Anterior cingulate cortex (tissue), 58 donors: ENCODE data around the gene PHPT1.
"Not testable (repeated sequence)": the region's sequence is repeated elsewhere in the genome, so short reads cannot be mapped to it uniquely, and the experiment has no call there.

Experiments
- DNase-seq, 58 donors: peaks; one replicate each; lab custom pipeline; 2025; lab: John Stamatoyannopoulos, UW

The PHPT1 gene

DNA sequence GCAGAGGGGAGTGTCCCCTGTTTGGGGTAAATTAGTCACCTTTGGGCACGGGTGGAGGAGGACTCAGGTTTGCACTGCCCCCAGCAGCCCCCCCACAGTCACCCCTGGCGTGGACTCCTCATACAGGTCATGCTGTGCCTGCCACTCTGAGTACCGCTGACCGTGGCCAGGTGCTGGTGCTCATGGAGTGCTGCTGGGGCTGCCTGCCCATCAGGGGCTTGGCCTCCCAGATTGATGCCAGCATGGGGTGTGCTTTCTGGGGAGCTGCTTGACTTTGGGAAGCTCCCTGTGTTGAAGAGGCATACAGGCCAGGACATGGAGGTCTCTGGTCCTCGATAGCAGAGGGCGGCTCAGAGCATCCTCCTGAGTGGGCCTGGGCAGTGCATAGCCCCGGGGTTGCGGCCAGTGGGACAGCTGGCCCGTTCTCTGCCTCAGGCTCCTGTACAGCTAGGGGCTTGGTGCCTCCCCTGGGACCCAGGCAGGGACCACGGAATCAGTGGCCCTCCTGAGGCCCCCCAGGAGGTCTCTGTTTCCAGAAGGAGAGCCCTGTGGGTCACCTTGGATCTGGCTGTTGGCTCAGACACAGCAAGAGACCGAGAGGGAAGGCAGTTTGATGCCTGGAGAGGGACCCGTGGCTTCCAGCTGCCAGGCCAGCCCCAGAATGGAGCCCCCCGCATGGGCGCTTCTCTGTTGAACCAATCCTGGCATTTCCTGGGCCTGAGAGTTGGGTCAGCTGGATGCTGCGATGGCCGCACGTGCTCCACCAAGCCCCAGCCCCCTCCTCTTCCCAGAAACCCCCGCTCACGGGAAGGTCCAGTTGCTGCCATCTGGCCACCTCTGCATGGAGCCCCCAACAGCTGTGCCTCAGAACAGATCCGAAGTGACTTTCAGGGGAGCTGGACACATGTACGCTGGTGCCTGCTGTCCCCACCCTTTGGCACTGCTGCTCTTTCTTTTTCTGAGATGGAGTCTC, 13.0 kb upstream of the PHPT1 start:
- no peak for DNase-seq

DNA sequence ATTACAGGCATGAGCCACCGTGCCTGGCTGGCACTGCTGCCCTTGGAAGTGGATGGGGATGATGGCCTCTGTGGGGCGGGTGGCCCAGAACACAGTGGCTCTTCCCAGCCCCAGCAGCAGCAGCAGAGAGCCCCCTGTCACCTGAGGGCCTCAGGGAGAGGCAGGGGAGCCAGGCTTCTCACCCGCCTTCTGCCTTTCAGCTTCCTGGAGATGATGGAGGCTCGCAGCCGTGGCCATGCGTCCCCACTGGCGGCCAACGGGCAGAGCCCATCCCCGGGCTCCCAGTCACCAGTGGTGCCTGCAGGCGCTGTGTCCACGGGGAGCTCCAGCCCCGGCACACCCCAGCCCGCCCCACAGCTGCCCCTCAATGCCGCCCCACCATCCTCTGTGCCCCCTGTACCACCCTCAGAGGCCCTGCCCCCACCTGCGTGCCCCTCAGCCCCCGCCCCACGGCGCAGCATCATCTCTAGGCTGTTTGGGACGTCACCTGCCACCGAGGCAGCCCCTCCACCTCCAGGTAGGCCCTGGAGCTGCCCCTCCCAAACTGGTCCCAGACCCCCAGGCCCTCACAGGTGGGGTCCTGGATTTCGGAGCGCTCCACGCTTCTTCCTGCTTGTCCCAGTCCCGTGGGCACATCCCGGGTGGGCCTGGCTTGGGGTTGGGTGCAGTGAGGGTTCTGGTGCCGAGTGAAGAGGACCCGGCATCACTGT, 11.9 kb upstream of the PHPT1 start:
- DNase-seq: no peak

DNA sequence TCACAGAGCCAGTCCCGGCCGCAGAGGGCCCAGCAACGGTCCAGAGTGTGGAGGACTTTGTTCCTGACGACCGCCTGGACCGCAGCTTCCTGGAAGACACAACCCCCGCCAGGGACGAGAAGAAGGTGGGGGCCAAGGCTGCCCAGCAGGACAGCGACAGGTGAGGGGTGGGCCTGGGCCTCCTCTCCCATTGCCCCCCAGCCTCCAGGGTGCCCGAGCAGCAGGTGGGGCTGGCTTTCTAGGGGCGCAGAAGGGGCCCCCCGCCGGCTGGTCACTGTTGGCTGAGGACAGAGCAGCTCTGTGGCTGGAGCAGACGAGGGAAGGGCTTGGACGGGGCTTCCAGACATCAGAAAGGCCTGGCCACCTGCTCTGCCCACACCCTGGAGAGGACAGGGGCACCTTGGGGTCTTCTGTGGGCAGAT, 11.3 kb upstream of the PHPT1 start:
- DNase-seq: not testable (repeated sequence)

DNA sequence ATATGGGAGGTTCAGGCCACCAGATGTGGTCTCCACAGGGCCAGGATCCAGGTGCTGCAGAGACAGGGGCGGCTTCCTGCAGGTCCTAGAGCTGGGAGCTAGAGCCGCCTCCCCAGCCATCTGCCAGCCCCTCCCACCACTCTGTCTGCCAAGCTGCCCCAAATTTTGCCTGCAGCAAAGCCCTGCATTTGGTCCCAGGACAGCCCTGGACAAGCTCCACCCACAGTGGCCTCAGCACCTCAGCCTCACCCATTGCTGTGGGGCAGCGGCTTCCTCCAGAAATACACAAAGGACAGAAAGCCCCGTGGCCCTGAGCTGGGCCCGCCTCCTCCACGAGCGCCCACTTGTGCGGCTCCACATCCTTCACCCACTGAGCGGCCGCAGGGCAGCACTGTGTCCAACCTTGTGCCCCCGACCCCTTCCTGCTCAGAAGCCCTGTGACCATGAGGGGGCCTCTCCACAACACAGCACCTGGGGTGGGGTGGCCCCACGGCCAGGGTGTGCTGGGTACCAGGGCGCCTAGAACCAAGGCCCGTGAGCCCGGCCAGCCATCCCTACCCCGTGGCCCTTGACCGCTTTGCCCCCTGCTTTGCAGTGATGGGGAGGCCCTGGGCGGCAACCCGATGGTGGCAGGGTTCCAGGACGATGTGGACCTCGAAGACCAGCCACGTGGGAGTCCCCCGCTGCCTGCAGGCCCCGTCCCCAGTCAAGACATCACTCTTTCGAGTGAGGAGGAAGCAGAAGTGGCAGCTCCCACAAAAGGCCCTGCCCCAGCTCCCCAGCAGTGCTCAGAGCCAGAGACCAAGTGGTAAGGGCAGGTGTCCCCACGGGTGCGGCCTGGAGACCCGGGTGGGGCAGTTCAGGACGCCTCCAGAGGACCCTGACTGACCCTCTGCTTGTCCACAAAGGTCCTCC, 10.6 kb upstream of the PHPT1 start:
- no peak for DNase-seq

DNA sequence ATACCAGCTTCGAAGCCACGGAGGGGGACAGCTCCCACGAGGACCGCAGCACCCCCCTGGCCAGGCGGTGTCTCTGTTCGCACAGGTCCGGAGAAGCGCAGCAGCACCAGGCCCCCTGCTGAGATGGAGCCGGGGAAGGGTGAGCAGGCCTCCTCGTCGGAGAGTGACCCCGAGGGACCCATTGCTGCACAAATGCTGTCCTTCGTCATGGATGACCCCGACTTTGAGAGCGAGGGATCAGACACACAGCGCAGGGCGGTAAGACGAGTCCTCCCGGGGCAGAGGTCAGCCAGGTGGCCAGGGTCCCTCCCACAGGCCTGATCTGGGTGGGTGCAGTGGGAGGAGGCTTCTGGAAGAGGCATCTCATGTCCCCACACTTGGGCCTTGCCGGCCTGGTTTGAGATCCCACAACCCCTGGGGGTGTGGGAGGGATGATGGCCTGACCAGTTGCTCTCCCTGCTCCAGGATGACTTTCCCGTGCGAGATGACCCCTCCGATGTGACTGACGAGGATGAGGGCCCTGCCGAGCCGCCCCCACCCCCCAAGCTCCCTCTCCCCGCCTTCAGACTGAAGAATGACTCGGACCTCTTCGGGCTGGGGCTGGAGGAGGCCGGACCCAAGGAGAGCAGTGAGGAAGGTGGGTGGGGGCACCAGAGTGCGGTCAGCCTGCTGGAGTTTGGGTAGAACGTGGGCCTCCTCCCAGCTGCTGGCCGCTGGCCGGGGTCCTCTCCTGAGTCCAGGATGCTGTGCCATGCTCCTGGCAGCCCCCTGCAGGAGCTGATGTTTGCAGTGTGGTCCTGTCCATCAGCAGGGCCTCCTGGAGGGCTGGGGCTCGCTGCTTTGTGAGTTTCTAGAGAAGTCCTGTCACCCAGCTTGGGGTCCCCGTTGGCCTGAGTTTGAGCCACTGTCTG, 9.7 kb upstream of the PHPT1 start:
- no peak for DNase-seq

DNA sequence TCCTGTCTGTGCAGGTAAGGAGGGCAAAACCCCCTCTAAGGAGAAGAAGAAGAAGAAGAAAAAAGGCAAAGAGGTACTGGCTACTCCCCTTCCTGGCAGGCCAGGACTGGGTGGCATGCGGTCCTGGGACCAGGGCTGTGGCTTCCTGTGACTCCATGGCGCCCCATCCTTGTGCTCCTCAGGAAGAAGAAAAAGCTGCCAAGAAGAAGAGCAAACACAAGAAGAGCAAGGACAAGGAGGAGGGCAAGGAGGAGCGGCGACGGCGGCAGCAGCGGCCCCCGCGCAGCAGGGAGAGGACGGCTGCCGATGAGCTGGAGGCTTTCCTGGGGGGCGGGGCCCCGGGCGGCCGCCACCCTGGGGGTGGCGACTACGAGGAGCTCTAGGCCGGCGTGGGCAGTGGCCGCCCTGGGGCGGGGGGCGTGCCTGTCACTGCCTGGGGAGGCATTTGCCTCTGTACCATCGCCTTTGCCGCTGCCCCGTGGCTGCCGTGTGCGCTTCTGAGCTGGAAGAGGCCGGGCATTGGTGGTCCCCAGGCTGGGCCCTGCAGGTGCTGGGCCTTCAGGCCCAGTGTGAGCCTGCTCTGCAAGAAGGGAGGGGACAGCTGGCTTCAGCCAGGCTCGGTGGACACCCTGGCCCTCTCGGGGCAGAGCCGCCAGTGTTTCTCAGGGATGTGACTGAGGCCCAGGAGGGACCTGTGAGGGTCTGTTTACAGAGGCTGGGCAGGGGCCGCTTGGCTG, 8.9 kb upstream of the PHPT1 start:
- peak in 1 of 58 donors; percentile 13 for DNase-seq

DNA sequence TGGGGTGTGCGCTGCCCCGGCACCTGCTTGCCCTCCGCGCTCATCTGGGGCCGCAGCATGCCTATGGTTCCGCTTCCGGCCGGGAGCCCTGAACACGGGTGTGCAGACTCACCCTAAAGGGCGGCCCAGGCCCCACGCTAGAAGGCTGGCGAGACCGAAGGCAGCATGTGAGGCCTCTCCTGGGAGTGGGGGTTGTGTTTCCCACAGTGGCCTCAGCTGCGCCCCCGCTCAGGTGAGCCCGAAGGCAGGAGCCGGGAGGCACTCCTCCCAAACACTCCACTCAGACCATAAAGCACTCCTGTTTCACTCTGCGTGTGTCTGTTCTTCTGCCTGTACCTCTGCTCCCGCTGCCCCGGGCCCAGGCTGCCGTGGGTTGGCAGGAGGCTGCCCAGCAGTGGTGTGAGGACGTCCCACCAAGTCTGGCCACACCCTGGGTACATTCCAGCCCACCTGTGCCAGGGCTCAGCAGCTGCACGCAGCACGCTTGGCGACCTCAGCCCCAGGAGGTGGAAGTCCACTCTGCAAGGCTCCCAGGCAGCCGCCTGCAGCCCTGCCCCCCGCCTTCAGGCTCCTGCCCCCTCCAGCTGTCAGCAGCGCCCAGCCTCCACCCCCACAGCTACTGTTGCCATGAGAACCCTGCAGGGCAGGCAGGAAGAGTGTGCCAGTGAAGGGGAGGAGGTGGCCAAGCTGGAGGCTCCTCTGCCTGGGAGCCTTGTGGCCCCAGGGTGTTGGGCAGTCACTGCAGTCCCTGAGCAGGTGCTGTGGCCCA, 8.1 kb upstream of the PHPT1 start:
- peak in 56 of 58 donors; percentile 13 to 92 (median 76) for DNase-seq

DNA sequence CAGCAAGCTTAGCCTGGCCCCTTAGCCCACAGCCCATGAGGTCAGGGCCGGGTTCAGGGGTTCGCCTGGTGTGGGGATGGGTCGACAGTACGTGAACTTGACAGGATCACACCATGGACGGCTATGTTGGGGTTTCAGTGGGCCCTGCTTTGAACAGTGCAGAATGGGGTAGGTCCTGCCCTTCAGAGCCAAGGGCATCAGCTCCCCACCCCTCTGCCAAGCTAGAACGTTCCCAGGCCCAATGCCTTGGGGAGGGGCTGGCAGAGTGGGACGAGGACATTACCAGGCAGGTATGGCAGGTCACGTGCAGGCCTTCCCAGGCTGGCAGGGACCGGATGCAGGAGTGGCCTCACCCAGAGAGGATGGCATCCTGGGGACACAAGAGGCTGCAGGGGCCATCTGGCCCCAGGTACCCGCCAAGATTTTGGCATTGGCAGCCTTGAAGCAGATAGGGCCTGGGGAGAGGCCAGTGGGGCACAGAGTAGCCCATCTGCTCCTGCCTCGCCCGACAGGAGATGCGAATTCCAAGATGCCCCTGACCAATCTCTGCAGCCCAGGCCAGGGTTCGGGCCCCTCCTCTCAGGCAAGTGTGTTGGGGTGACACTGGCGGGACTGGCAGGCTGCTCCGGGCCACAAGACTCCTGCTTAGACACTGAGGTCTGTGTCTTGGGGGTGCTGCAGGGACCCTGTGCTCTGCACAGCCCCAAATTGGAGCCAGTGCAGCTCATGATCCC, 7.4 kb upstream of the PHPT1 start:
- DNase-seq: peak in 2 of 58 donors; percentile 62 to 69

DNA sequence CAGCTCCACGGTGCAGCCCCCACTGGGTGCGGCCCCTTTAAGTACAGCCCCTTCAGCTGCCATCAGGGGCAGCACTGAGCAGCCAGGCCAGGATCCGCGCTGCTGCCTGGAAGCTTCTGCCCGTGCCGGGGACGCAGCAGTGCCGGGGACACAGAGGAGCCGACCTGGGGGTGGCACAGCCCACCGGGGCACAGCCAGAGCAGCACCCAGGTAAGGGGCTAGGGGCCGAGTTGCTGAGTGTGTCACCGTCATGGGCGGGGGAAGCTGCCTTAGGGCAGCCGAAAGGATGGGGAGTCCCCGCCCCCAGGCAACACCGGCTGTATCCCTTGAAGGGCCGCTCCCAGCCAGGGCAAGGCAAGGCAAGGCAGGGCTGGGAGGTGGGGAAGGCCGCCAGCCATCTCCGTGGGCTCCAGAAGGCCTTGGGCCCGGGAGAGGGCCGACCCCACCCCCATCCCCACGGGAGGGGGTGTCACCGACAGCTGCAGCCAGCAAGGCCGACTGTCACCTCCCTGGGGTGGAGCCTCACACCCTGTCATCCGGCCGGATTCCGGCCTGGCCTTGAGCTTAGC, 6.7 kb upstream of the PHPT1 start, which contains the start of gene AJM1:
Gene AJM1, plus strand, starts transcription at position 99 of the 569 bp plus-strand sequence. CDS start 1,937 bp downstream, outside the sequence.
- peak; percentile 31 to 90 (median 72) for DNase-seq

DNA sequence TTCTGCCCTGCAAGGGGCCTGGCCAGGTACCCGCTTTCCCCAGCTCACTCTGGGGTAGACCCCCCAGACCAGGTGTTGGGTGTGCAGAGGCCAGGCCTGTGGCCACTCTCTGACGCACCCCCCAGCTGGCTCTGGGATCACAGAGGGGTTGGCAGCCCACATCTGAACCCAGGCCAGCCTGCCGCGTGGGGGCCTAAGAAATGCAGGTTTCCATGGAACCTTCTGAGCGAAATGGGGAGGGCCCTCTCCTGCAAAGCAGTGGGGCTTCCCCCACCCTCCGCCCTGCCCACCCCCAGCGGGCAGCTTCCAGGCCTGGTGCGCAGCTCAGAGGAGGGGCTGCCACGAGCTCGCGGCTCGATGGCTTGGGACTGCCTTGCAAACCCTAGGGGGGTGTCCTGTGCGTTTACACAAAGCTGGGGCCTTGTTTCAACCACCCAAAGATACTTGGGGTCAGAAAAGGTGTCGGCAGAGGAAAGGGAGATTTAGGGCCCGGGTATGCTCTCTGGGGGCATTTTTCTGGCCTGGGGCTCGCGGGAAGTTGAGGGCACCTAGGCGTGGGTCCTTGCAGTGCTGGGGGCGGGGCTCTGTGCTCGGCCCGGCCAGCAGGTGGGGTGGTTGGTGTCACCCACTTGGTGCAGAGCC, 5.9 kb upstream of the PHPT1 start:
- peak in 32 of 58 donors; percentile 18 to 62 (median 40) for DNase-seq

DNA sequence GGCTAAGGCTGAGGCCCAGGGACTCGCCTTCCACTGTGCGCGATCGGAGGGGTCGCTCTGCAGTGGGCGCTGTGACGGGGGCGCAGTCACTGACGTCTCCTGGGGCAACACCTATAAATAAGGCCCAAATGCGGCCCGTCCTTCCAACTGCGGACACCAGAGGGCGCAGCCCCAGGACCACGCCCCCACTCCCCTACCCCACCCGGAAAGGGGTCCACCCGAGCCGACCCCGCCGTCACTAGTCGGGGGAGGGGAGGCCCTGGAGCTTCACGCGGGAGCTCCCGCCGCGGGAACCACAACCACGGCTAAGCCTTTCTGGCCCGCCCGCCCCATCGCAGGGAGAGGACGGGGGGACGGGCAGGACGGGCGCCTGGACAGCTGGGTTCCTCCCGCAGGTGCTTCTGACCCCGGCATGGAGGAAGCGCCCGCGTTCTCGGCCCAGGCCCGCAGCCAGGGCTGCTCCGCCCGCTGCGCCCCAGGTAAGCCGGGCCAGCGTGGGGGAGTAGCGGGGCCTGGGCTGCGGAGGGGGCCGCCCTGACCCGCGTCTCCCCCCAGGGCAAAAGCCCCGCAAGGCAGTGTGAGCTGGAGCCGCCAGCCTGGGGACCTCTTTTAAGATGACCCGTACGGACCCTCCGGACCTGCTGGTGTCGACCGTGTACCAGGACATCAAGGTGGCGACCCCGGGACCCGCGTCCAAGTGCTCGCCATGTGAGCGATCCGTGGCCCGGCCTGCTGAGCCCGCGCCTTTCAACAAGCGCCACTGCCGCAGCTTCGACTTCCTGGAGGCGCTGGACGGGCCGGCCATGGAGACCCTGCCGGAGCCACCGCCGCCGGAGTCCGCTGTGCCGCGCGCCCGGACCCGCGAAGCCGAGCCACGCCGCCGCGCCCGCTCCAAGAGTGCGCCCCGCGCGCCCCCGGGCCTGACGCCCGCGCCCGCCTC, 5.1 kb upstream of the PHPT1 start:
- peak in 7 of 58 donors; percentile 17 to 53 (median 31) for DNase-seq

DNA sequence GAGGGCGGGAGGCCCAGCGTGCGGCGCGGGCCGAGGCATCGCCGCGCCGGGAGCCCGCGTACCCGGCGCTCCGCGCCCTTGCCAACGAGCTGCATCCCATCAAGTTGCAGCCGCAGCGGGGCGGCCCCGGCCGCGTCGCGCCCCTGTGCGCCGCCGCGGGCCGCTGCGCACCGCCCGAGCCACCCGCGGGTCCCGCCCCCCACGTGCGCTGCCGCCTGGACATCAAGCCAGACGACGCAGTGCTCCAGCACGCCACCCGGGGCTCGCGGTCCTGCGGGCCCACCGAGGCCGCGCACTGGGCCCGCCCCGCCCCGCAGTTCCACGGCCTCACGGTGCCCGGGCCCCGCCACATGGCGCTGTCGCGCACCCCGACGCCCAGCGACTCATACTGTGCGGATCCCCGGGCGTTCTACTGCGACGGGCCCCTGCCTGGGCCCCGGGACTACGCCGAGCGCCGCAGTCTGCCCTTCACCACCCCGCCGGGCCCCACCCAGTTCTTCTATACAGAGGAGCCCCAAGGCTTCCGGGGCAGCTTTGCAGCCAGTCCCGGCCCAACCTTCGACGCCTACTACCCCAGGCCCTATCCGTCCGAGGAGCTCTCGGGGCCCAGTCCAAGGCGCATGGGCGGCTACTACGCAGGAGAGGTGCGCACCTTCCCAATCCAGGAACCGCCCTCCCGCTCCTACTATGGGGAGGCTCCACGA, 4.3 kb upstream of the PHPT1 start:
- no peak for DNase-seq

DNA sequence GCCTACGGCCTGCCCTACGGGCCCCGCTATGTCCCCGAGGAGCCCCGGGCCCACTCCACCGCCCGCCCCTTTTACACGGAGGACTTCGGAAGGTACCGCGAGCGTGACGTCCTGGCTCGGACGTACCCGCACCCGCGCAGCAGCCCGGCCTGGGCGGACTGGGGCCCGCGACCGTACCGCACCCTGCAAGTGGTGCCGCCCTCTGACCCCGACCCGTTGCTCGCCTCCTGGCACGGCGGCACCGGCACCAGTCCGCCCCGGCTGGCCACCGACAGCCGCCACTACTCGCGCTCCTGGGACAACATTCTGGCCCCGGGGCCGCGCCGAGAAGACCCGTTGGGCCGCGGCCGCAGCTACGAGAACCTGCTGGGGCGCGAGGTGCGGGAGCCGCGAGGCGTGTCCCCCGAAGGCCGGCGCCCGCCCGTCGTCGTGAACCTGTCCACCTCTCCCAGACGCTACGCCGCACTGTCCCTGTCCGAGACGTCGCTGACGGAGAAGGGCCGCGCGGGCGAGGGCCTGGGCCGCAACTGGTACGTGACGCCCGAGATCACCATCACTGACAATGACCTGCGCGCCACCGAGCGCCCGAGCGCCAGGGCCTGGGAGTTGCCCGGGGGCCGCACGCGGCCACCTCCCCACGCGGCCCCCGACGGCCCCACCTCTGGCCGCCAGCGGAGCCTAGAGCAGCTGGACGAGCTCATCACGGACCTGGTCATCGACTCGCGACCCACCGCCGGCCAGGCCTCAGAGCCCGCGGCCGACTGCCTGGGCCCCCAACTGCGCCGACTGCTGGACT, 3.5 kb upstream of the PHPT1 start:
- DNase-seq: no peak
